ENCODE measurements around the gene TECPR2. TPM values are rescaled to one million over a fixed set of nuclear protein-coding genes. Genes with fewer than 3 reads are reported as not detected.
A peak's percentile ranks its signal among the peaks of the same experiment; 100 is the strongest.

TECPR2 gene
- total and polyA plus RNA-seq, 2 of the 13 experiments (the other 11 are each of a cell fraction or from before 2014, with no cell fraction given): 3.5 to 5.7 TPM

- TF ChIP-seq, protein P1, sequence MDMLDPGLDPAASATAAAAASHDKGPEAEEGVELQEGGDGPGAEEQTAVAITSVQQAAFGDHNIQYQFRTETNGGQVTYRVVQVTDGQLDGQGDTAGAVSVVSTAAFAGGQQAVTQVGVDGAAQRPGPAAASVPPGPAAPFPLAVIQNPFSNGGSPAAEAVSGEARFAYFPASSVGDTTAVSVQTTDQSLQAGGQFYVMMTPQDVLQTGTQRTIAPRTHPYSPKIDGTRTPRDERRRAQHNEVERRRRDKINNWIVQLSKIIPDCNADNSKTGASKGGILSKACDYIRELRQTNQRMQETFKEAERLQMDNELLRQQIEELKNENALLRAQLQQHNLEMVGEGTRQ (IDR thresholded peaks at IDR 0.05; ENCODE audit: low read depth, low read length): peak; percentile 90
- TF ChIP-seq, protein P1 (CRISPR knock-in tag; IDR thresholded peaks at IDR 0.05; ENCODE audit: borderline replicate concordance): peak; percentile 95
- TF ChIP-seq NR2F1 (CRISPR knock-in tag; IDR thresholded peaks at IDR 0.05) (no peak; a peak in 1 of 4 replicates), HDAC1 (CRISPR knock-in tag; IDR thresholded peaks at IDR 0.05) (peak; percentile 52; the same call in 1 of the 2 replicates), ZBTB2 (CRISPR knock-in tag; IDR thresholded peaks at IDR 0.05; ENCODE audit: low read depth) (no peak), ZNF710 (CRISPR knock-in tag; IDR thresholded peaks at IDR 0.05; ENCODE audit: borderline replicate concordance) (peak; percentile 77; the same call in 1 of the 2 replicates), NFIC (IDR thresholded peaks at IDR 0.05; ENCODE audit: low read length) (no peak), SMAD1 (CRISPR knock-in tag; IDR thresholded peaks at IDR 0.05; ENCODE audit: borderline replicate concordance, low read depth) (peak; percentile 62; the same call in 1 of the 2 replicates), SUZ12 (IDR thresholded peaks at IDR 0.05; ENCODE audit: low read depth, low read length) (no peak), ZNF670 (CRISPR knock-in tag; IDR thresholded peaks at IDR 0.05; ENCODE audit: borderline replicate concordance) (peak; percentile 46; the same call in 1 of the 2 replicates), SYNCRIP (IDR thresholded peaks at IDR 0.05; ENCODE audit: insufficient read depth, low read depth, low read length) (no peak), ZNF282 (IDR thresholded peaks at IDR 0.05; ENCODE audit: partially characterized antibody) (no peak), NAIF1 (CRISPR knock-in tag; IDR thresholded peaks at IDR 0.05; ENCODE audit: borderline replicate concordance) (no peak), ZIK1 (CRISPR knock-in tag; IDR thresholded peaks at IDR 0.05; ENCODE audit: borderline replicate concordance, low read depth) (peak; percentile 30; the same call in 1 of the 2 replicates), SP5 (CRISPR knock-in tag; IDR thresholded peaks at IDR 0.05; ENCODE audit: borderline replicate concordance, low read depth) (peak; percentile 52; the same call in 1 of the 2 replicates), ZFP36L1 (CRISPR knock-in tag; IDR thresholded peaks at IDR 0.05) (peak; percentile 61; the same call in 1 of the 2 replicates), ZNF260 (CRISPR knock-in tag; IDR thresholded peaks at IDR 0.05; ENCODE audit: borderline replicate concordance, low read depth) (no peak), FOSL1 (CRISPR knock-in tag; IDR thresholded peaks at IDR 0.05; ENCODE audit: borderline replicate concordance) (no peak)
- TF ChIP-seq, protein P2, sequence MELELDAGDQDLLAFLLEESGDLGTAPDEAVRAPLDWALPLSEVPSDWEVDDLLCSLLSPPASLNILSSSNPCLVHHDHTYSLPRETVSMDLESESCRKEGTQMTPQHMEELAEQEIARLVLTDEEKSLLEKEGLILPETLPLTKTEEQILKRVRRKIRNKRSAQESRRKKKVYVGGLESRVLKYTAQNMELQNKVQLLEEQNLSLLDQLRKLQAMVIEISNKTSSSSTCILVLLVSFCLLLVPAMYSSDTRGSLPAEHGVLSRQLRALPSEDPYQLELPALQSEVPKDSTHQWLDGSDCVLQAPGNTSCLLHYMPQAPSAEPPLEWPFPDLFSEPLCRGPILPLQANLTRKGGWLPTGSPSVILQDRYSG (CRISPR knock-in tag; IDR thresholded peaks at IDR 0.05): no peak
- TF ChIP-seq, protein P3, sequence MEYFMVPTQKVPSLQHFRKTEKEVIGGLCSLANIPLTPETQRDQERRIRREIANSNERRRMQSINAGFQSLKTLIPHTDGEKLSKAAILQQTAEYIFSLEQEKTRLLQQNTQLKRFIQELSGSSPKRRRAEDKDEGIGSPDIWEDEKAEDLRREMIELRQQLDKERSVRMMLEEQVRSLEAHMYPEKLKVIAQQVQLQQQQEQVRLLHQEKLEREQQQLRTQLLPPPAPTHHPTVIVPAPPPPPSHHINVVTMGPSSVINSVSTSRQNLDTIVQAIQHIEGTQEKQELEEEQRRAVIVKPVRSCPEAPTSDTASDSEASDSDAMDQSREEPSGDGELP (IDR thresholded peaks at IDR 0.05; ENCODE audit: borderline replicate concordance, low read depth): peak; percentile 14; the same call in 1 of the 2 replicates
These were observed 161.9 kb downstream of the TECPR2 start (continued) for GRCh38 chr14:102524451-102525218.
